Measurements from ENCODE around the gene EPHA7. TPM values are rescaled to one million over a fixed set of nuclear protein-coding genes. Genes with fewer than 3 reads are reported as not detected.

Gene EPHA7
- total and polyA plus RNA-seq, 2 experiments from 2014 or later: 6.9 to 19.2 TPM

DNA sequence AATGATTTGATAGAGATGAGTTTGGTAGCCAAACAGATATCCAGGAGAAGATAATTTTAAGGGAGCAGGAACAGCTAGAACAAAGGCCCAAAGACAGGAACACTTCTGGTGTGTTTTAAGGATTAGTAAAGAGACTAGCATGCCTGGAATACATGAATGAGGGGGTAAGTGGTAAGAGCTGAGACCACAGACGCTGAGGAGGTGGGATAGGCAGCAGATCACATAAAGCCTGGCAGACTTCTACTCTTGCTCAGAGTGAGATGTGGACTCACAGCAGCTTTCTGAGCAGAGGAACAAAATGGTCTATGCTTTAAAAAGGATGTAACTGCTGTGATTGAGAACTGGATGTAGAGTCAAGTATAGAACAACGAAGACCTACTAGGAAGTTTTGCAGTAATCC, 100.1 kb downstream of the EPHA7 start:
- Histone ChIP-seq H3K9me2 (replicated peaks; ENCODE audit: insufficient read depth) (no peaks in the 10 kb centered on the region), H3K27me3 (no peaks in the 10 kb centered on the region), H3K9me3 (ENCODE audit: low read depth) (no peaks in the 10 kb centered on the region), H3K4me3 (no peak overlapping the region), H2AFZ (no peak overlapping the region), H3K4me1 (ENCODE audit: insufficient read depth) (no peaks in the 10 kb centered on the region), H4K20me1 (ENCODE audit: insufficient read depth, poor library complexity, severe bottlenecking) (no peaks in the 10 kb centered on the region), H3K4me2 (no peak overlapping the region), H3K36me3 (replicated peaks; ENCODE audit: insufficient read depth, low read depth) (no peaks in the 10 kb centered on the region), H3K27ac (no peak overlapping the region), H3K79me2 (no peaks in the 10 kb centered on the region)
- WGBS (ENCODE audit: low lambda C conversion rate, missing lambda C conversion rate): 52% methylated on average over 2 of the region's 2 CpGs
- TF ChIP-seq EZH2phosphoT487 (IDR thresholded peaks at IDR 0.05; ENCODE audit: low read depth, severe bottlenecking, unreplicated experiment): no peak
- TF ChIP-seq, protein P1, sequence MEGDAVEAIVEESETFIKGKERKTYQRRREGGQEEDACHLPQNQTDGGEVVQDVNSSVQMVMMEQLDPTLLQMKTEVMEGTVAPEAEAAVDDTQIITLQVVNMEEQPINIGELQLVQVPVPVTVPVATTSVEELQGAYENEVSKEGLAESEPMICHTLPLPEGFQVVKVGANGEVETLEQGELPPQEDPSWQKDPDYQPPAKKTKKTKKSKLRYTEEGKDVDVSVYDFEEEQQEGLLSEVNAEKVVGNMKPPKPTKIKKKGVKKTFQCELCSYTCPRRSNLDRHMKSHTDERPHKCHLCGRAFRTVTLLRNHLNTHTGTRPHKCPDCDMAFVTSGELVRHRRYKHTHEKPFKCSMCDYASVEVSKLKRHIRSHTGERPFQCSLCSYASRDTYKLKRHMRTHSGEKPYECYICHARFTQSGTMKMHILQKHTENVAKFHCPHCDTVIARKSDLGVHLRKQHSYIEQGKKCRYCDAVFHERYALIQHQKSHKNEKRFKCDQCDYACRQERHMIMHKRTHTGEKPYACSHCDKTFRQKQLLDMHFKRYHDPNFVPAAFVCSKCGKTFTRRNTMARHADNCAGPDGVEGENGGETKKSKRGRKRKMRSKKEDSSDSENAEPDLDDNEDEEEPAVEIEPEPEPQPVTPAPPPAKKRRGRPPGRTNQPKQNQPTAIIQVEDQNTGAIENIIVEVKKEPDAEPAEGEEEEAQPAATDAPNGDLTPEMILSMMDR (IDR thresholded peaks at IDR 0.05; ENCODE audit: poor library complexity): no peak
- TF ChIP-seq EZH2 (IDR thresholded peaks at IDR 0.05; ENCODE audit: borderline replicate concordance): no peak
- no peak for DNase-seq (ENCODE audit: low spot score)

GRCh38 chr6:93318121-93318520, 101.2 kb downstream of the EPHA7 start:
- no peaks in the 10 kb centered on the region for H3K9me2 ChIP-seq (replicated peaks; ENCODE audit: insufficient read depth)
- no peaks in the 10 kb centered on the region for H3K9me3 ChIP-seq (ENCODE audit: low read depth)
- no peaks in the 10 kb centered on the region for H4K20me1 ChIP-seq (ENCODE audit: insufficient read depth, poor library complexity, severe bottlenecking)
- no peak for DNase-seq (ENCODE audit: low spot score)
- H3K79me2 ChIP-seq: no peaks in the 10 kb centered on the region
- H3K36me3 ChIP-seq (replicated peaks; ENCODE audit: insufficient read depth, low read depth): no peaks in the 10 kb centered on the region
- H3K27me3 ChIP-seq: no peaks in the 10 kb centered on the region
- no peak overlapping the region for H3K27ac ChIP-seq
- 93% methylated on average over 1 of the region's 1 CpG for WGBS (ENCODE audit: low lambda C conversion rate, missing lambda C conversion rate)
- H3K4me1 ChIP-seq (ENCODE audit: insufficient read depth): no peaks in the 10 kb centered on the region
- TF ChIP-seq, protein P1 (IDR thresholded peaks at IDR 0.05; ENCODE audit: poor library complexity): no peak
- TF ChIP-seq EZH2 (IDR thresholded peaks at IDR 0.05; ENCODE audit: borderline replicate concordance) (no peak), EZH2phosphoT487 (IDR thresholded peaks at IDR 0.05; ENCODE audit: low read depth, severe bottlenecking, unreplicated experiment) (no peak)
- no peak overlapping the region for H3K4me3 ChIP-seq
- H2AFZ ChIP-seq: no peak overlapping the region
- H3K4me2 ChIP-seq: no peak overlapping the region

DNA sequence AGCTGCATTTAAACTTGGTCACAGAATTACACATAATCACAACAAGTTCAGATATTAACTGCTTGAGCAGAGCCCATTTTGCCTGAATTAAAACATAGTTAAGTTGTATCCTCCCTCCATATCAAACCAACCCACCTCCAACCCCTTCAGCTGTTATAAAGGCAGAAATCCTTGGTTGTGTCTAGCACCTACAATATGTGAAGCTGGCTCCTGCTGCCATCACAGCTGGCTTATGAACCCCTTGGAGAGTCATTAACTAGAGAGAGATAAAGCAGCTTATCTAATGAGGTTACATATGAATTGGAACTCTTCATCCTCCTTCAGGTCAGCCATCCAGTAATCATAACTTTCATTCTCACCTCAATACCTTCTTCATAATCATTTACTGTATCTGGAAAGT, 101.8 kb downstream of the EPHA7 start:
- Histone ChIP-seq H3K36me3 (replicated peaks; ENCODE audit: insufficient read depth, low read depth) (no peaks in the 10 kb centered on the region), H3K4me3 (no peak overlapping the region)

More for the DNA sequence above, 101.8 kb downstream of the EPHA7 start:
- Histone ChIP-seq H3K9me3 (ENCODE audit: low read depth) (no peaks in the 10 kb centered on the region), H3K27me3 (no peaks in the 10 kb centered on the region), H3K9me2 (replicated peaks; ENCODE audit: insufficient read depth) (no peaks in the 10 kb centered on the region), H4K20me1 (ENCODE audit: insufficient read depth, poor library complexity, severe bottlenecking) (no peaks in the 10 kb centered on the region), H3K27ac (no peak overlapping the region), H3K4me1 (ENCODE audit: insufficient read depth) (no peaks in the 10 kb centered on the region), H2AFZ (no peak overlapping the region), H3K79me2 (no peaks in the 10 kb centered on the region), H3K4me2 (no peak overlapping the region)
- no peak for DNase-seq (ENCODE audit: low spot score)
- TF ChIP-seq, protein P1 (IDR thresholded peaks at IDR 0.05; ENCODE audit: poor library complexity): no peak
- TF ChIP-seq EZH2 (IDR thresholded peaks at IDR 0.05; ENCODE audit: borderline replicate concordance) (no peak), EZH2phosphoT487 (IDR thresholded peaks at IDR 0.05; ENCODE audit: low read depth, severe bottlenecking, unreplicated experiment) (no peak)

Measured in hepatocyte (in vitro differentiated cells).